ENCODE data around the gene EEA1. TPM values are rescaled to one million over a fixed set of nuclear protein-coding genes. Genes with fewer than 3 reads are reported as not detected.

EEA1 gene
- total RNA-seq, 6 experiments from 2014 or later = 40.7 to 45.2 (median 44.1) TPM

GRCh38 chr12:92735131-92735721, 193.9 kb downstream of the EEA1 start:
- peak overlapping the region; percentile 96 for H3K27ac Mint-ChIP-seq
- peak; percentile 87 for DNase-seq

DNA sequence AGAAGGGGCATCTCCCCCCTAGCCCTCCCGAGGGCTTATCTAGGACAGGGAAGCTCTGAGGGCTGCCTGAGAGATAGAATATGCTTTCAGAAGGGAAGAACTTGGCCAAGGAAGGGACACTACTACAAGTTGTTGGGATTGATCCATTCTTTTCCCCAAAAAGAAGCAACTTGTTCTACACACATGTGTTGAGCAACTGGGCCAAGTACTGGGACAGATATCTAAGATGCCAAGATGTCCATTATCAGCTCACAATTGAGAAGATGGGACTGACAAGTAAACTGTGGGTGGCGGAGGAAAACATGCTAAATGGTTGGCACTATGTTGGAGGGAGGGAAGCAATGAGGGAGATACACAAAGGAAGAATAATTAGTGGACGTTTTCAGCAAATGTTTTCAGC, 195.4 kb downstream of the EEA1 start:
- no peaks in the 10 kb centered on the region for H3K9me3 Mint-ChIP-seq

More at GRCh38 chr12:92735131-92735721, 193.9 kb downstream of the EEA1 start:
- H3K4me1 Mint-ChIP-seq (ENCODE audit: low read depth) = peaks cover 14% of the 10 kb centered on the region
- no peaks in the 10 kb centered on the region for H3K9me3 Mint-ChIP-seq
- peak; percentile 34; the same call in 1 of the 2 replicates for TF ChIP-seq CTCF (IDR thresholded peaks at IDR 0.05)
- H3K4me3 Mint-ChIP-seq = peak overlapping the region; percentile 25; the same call in 1 of the 2 replicates
- peaks cover 15% of the 10 kb centered on the region for H3K27me3 Mint-ChIP-seq (ENCODE audit: insufficient read depth)
- peaks cover 4% of the 10 kb centered on the region for H3K36me3 Mint-ChIP-seq (ENCODE audit: low read depth)

DNA sequence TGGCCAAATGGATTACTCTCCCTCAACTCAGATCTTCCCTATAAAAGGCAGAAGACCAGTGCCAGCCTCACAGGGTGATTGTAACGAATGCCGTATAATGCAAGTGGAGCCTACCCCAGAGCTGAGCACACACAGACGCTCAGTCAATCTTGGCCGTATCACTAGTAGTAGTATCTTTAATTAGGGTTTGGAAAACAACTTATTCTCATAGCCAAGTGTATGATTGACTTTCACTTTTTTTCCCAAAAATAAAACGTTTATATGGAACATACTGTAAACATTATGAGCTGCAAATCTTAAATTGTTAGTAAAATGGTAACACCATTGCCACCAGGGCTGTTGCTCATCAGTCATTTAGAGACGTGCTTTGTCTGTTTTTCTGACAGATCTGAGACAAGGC, 195.9 kb downstream of the EEA1 start:
- H3K36me3 Mint-ChIP-seq (ENCODE audit: low read depth) = peaks cover 4% of the 10 kb centered on the region
- H3K27ac Mint-ChIP-seq = no peak overlapping the region
- no peaks in the 10 kb centered on the region for H3K9me3 Mint-ChIP-seq
- H3K27me3 Mint-ChIP-seq (ENCODE audit: insufficient read depth) = peaks cover 17% of the 10 kb centered on the region
- H3K4me1 Mint-ChIP-seq (ENCODE audit: low read depth) = peaks cover 14% of the 10 kb centered on the region
- no peak for TF ChIP-seq CTCF (IDR thresholded peaks at IDR 0.05)
- no peak overlapping the region for H3K4me3 Mint-ChIP-seq
- DNase-seq = no peak

More for the DNA sequence above, 195.4 kb downstream of the EEA1 start:
- TF ChIP-seq CTCF (IDR thresholded peaks at IDR 0.05) = no peak
- no peak for DNase-seq
- Mint-ChIP-seq H3K4me1 (ENCODE audit: low read depth) (peaks cover 14% of the 10 kb centered on the region), H3K27me3 (ENCODE audit: insufficient read depth) (peaks cover 17% of the 10 kb centered on the region), H3K36me3 (ENCODE audit: low read depth) (peaks cover 4% of the 10 kb centered on the region), H3K27ac (no peak overlapping the region), H3K4me3 (no peak overlapping the region)

DNA sequence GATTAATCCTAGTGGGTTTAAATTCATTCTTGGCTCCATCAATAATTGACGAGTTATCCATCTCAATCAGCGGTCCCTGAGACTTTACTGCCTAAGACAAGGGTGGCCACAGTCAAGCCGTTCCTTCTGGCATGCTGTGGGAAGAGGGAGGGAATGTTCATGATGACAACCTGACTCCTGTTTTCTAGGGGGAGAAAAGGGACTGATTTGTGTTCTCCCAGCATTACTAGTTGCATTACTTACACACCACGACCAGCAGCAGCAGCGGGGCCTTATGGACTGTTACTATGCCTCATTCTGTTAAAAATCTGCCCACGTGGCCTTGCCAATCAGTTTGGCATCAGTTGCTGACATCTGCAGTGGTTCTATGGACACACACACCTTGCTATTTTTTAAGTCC, 196.4 kb downstream of the EEA1 start:
- Mint-ChIP-seq H3K27me3 (ENCODE audit: insufficient read depth) (peaks cover 17% of the 10 kb centered on the region), H3K4me3 (no peak overlapping the region), H3K36me3 (ENCODE audit: low read depth) (peaks cover 4% of the 10 kb centered on the region), H3K9me3 (no peaks in the 10 kb centered on the region), H3K4me1 (ENCODE audit: low read depth) (peaks cover 14% of the 10 kb centered on the region), H3K27ac (no peak overlapping the region)
- TF ChIP-seq CTCF (IDR thresholded peaks at IDR 0.05) = no peak
- no peak for DNase-seq

DNA sequence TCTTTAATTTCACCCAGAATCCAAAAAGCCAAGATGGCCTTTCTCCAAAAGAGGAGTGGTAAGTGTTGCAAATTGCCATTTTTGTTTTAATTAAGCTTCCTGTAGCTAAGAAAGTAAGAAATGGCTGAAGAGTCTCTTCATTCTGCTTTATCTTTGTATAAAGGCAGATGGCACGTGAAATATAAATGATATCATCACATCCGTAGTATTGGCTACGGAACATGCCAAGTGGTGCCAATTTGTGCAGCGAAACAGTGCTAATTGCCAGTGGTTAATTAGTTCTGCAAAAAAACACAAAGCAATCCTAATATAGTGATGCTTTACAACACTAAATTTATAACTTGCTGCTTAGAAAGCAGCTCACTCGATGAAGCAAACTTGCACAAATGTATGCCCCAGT, 196.9 kb downstream of the EEA1 start:
- Mint-ChIP-seq H3K36me3 (ENCODE audit: low read depth) (peaks cover 4% of the 10 kb centered on the region), H3K4me1 (ENCODE audit: low read depth) (peaks cover 14% of the 10 kb centered on the region), H3K27ac (no peak overlapping the region), H3K4me3 (no peak overlapping the region), H3K9me3 (no peaks in the 10 kb centered on the region), H3K27me3 (ENCODE audit: insufficient read depth) (peaks cover 17% of the 10 kb centered on the region)
- TF ChIP-seq CTCF (IDR thresholded peaks at IDR 0.05) = no peak
- no peak for DNase-seq
